KG1 (cell line): ENCODE measurements around the gene ZNF417.
"Not testable (repeated sequence)": the region's sequence is repeated elsewhere in the genome, so short reads cannot be mapped to it uniquely, and the experiment has no call there.

ENCODE experiments used
- DNase-seq: peaks from one replicate; lab custom pipeline; 2025; lab: John Stamatoyannopoulos, UW

Gene ZNF417

DNA sequence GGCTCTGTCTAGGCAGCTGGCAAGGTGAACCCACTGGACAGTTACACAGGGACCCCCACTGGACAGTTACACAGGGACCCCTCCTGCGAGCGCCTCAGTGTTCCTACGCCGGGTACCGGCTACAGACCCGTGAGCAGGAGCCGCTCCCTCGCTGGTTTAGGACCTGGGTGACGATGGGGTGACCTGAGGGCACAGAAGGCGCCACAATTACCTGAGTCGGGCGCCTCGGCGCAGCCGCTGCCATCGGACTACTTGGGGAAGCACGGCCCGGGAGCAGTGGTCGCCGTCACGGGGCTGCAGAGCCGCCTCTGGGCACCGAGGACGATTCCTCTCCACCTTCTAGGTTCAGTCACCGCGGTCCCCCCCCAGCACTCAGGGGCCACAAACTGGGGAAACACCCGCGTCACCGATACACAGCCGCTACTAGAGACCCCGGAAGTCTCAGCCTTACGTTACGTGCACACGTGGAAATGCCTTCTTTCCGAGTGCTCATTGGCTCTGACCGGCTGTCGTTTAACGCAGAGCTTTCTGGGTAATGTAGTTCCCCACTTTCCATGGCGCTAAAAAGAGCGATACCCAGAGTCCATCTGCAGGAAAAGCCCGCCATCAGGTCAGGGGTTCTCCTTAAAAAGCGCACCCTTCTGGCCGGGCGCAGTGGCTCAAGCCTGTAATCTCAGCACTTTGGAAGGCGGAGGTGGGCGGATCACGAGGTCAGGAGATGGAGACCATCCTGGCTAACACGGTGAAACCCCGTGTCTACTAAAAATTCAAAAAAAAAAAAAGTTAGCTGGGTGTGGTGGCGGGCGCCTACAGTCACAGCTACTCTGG lies at the start of gene ZNF417:
ZNF417 (minus strand) TSS at position 425 of the 828 bp plus-strand sequence; CDS start at position 244, 181 bp downstream.
- DNase-seq = peak; percentile 67

DNA sequence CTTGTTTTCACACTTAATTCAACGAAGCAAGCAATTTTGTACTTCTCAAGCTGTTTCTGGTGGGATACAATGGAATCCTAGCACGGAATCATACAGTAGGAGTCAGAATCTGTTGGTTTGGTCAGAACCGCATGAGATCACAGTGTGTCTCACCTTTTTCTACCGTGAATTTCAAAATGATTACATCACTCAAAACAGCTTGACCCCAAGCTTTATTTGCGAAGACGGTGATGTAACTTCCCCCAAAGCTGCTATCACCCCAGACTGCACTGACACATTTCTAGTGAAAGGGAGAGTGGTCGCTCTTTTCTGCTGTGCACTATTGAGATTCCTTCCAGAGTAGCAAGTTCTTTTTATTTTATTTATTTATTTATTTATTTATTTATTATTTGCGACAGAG lies 48.4 kb upstream of the ZNF417 start:
- DNase-seq = no peak

DNA sequence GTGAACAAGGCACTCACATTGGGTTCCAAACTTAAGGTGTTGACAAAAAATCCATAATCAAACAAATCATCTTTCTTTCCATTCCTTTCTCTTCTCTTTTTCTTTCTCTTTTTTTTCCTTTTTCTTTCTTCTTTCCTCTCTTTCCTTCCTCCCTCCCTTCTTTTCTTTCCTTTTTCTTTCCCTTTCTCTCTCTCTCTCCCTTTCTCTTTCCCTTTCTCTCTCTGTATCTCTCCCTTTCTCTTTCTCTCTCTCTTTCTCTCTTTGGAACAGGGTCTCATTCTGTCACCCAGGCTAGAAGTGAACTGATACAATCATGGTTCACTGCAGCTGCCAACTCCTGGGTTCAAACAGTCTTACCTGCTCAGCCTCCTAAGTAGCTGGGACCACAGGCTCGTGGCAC lies 45.4 kb upstream of the ZNF417 start:
- DNase-seq = no peak

DNA sequence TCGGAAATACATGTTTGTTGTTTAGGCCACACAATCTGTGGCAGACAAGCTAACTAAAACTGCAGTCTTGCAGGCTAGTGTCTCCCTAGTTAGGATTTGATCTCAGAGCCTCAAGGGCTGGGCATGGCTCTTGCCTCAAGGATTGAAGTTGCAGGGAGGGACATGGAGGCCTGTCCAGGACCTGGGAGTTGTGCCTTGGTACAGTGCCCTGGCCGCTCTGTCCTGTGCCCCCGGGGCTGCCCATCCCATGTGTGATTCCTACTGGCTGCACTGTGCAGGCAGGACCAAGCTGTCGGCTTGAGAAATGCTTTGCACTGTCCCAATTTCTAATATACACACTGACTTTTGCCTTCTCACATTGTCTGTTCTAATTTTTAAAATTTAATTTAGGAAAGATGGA lies 38.6 kb upstream of the ZNF417 start:
- no peak for DNase-seq

DNA sequence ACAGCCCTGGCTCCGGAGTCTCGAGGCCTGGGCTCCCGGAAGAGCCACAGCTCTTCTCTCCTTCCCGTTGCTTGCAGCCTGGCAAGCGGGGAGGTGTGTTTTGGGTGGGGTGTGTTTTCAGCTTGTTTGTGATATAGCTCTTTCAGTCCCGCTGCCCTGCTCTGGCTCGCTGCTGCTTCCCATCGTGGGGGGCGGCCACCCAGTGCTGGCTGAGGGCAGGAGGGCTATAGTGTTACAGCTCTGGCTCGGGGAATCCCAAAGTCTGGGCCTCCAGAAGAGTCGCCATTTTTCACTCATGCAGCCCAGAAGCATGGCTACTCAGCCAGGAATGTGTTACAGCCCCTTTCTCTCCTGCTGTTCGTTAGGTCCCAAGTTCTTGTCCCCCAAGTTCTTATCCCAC lies 33.3 kb upstream of the ZNF417 start:
- no peak for DNase-seq

DNA sequence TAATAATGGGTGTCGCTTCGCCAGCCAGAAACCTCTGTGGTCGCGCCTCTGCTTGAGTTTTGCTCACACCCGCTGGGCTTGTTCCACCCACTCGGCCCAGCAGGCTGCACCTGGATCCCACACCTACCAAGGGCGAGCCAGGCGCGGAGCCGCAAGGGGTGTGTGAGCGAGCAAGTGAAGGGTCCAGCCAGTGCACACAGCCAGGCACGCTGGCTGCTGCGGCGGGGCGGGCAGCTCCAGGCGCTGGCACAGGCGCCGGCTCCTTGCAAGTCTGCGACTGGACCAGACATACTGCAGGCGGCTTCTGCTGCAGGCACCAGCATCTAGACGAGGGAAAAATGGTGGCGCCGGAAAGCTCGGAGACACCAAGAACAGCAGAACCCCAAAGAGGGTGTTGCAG lies 32.9 kb upstream of the ZNF417 start:
- DNase-seq = no peak

DNA sequence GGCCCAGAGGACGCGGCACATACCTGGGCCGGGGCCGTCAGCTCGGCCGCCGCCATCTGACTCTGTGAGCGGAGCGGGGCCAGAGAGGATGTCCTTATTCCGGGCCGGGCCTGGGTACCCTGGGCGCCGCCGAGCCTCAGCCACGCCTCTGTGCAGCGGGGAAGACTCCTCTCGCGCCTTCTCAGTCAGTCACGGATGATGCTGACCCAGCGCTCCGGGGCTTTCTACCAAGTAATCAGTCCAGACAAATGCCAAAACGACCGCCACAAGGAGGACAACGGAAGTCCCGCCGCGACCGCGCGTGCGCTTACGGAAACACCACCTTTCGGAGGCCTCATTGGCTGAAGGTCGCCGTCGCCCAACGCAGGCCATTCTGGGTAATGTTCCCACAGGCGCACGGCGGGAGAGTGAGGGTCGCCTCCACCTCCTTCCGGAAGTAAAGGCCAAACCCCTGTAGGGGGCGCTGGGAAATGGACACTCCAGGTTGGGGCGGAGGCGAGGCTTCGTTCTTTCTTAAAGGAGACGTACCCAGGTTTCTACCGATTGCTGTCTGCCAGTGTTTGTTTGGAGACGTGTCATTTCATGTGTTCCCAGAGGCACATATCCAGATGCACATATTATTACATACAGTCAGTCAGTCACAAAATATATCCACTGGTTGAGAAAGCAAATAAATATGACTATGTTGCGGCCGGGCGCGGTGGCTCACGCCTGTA lies 31.2 kb upstream of the ZNF417 start, which contains the start of gene ZNF256:
ZNF256 (minus strand) TSS at position 288 of the 716 bp plus-strand sequence; CDS start at position 56, 232 bp downstream.
- DNase-seq = peak; percentile 91

DNA sequence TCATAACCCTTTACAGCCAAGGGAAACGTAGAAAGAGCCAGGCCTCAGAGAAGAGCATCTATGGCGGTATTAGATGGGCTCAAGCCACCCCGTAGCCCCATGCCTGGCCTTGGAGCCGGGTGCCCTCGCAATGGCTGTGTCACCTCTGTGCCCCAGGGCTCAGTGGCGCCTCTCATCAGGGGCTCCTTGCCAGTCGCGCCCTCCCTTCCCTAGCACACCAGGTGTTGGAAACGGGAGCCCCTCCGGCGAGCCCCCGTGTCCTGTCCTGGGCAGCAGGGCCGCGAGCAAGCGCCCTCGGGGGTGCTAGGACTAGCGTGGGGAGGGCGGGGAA lies 30.7 kb upstream of the ZNF417 start:
- DNase-seq = no peak

DNA sequence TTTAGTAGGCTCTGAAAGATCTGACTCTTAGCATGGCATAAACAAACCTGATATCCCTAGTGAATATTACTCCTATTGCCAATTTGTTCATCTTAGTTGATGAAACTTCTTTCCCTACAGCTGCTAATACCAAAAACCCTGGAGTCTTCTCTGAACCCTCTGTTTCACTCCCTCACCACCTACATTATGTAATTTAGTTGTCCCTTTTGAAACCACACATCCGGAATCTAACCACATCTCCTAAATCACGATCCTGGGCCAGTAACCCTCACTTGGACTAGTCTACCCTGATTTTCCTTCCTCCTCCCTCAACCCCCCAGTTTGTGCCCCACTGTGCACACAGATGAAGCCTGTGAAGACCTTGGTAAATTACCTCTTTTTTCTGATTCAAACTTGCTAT lies 29.9 kb upstream of the ZNF417 start:
- DNase-seq = no peak

DNA sequence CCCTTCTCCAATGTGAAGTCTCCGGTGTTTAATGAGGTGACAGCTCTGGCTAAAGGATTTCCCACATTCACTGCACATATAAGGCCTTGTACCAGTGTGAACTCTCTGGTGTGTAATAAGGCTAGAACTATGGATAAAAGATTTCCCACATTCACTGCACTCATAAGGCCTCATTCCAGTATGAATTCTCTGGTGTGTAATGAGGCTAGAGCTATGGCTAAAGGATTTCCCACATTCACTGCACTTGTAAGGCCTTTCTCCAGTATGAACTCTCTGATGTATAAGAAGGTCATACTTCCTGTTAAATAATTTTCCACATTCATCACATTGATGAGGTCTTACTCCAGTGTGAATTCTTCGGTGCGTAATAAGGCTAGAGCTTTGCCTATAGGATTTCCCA lies 25.2 kb upstream of the ZNF417 start:
- DNase-seq = no peak

DNA sequence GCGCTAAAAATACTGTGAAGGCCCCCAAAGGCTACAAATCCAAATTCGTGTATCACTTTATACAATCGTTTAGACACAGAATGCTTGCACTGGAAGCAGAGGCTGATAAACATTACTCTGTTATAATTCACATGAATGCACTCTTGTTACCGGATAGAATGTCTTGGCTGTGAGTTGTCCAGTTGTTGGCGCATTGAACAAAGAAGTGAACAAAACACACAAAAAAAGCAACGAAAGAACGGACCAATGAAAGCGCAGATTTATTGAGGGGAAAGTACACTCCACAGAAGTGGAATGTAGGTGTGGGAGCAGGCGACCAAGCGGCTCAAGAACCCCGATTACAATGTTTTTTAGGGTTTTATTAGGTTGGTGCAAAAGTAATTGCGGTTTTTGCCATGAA lies 19.3 kb upstream of the ZNF417 start:
- no peak for DNase-seq

DNA sequence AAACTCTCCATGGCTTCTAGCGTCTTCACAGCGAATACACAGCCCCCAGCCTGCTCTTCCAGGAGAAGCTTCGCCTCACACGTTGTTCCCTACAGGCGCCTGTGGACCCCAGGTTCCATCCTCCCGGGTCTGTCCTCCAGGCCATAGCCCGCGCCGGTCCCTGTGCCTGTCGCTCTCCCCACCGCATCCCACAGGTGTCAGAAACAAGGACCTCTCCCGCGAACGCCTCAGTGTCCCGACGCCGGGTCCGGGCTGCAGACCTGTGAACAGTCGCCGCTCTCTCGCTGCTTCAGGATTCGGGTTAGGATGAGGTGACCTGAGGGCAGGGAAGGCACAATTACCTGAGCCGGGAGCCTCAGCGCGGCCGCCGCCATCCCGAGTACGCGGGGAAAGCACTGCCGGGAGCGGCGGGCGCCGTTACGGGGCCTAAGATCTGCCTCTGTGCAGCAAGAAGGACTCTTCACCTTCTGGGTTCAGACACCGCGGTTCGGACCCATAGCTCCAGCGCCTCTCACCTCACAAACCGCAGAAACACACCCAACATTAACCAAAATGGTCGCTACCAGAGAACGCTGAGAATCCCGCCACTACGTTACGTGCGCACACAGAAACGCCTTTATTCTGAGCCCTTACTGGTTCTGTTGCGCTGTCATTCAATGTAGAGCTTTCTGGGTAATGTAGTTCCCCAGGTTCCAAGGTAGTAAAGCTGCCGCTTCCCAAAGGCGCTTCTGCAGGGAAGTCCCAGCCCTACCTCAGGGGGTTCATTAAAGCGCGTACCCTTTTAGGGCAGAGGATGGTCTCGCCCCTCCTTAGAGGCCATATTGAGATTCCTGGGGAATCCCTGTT lies 18.7 kb upstream of the ZNF417 start, which contains the start of gene ZNF418:
ZNF418 (minus strand) TSS at position 583 of the 846 bp plus-strand sequence. CDS start 1,580 bp downstream, outside the sequence.
- DNase-seq = peak; percentile 70

DNA sequence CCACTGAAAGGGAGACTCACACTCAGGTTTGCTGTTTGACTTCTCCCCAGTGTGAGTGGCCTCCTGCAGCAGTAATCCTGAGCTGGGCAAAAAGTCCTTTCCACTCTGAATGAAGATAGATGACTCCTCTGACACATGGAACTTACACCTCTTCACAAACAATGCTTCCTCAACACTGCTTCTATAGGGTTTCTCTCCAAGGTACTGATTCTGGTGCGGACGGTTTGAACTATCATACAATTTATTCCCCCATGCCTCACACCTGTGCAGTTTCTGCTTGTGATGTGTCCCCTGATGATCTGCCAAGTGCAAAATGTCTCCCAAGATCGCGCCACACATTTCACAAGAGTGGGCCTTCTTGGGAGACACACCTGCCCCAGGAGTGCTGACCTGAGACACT lies 11.2 kb upstream of the ZNF417 start:
- no peak for DNase-seq

DNA sequence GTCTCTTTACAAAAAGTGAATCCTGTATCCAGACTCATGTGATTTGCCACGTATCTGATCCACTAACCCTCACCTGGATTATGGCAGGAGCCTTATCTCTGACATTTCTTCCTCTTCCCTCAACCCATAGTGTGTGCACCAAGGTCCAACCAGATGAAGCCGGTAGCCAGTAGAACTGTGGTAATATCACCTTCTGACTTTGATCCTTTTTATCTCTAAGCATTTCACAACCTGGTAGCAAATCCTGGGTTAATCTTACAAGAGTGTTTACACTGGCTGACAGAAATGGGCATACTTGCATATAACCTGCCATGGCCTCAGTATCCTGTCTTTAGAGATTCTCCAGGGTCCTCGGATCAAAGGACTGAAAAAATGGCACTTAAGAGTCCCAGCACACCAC lies 1.9 kb downstream of the ZNF417 start:
- DNase-seq = no peak

DNA sequence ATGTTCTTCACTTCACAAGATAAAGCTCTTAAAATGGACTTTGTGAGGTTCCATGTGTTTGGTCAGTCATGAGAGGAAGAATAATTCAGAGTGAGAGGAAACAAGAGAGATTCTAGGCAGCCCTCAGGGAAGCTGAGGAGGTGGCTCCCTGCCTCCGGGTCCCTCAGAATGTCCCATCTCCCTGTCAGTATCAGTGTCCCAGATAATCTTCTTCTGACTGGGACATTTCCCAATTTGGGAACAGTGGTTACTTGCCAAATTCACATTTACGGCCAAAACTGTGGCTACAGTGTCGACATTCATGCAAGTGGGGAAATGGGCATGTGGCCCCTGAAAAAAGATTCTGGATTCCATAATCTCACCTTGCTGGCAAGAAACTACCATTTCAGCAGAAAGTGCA lies 9.0 kb downstream of the ZNF417 start:
- no peak for DNase-seq

DNA sequence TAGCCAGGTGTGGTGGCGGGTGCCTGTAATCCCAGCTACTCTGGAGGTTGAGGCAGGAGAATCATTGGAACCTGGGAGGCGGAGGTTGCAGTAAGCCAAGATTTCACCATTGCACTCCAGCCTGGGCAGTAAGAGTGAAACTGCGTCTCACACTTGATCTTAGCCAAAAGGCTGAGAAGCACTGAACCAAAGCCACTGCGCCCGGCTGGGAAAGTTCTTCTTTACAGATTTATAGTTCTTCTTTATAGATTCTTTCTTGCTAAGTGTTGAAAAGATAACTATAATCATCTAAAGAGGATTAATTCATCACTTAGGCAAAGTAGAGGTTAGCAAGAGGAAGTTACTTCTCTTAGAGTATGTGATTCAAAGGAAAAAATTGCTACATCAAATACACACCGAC lies 11.1 kb downstream of the ZNF417 start:
- DNase-seq = no peak

DNA sequence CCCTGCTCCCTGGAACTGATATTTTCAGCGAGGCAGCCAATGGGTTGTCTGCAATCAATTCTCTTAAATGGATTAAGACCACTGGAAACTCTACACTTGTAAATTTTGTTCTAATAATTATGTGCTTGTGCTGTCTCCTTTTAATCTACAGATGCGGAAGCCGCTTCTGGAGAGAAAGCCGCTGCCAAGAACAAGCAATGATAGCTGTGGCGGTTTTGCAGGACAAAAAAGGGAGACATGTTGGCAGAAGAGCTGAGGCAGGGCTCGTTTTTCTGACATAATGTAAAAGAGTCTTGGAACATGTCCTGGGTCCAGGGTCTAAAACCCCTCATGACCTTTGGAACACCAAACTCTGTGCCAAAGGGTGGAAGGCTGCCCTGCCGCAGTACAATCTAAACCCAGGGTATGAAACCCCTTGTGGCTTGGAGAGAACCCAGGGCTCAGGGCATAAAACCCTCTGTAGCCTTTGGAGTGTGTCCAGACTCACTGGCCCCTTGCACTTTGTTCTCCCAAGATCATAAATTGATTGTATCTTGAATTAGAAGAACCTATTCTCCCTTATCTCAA lies 12.7 kb downstream of the ZNF417 start:
- DNase-seq = no peak

DNA sequence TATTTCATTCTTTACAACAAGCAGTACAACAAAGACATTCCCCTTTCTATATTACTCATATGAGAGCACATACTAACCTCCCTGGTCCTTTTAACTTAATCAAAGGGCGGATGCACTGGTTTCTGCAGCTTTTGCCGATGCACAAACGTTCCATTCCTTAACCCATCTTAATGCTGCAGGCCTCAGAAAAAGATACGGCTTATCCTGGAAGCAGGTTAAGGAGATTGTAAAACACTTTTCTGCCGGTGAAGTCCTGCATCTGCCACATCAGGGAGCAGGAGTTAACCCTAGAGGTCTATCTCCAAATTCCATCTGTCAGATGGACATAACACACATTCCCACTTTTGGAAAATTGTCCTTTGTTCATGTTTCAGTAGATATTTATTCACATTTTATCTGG lies 16.1 kb downstream of the ZNF417 start:
- no peak for DNase-seq

DNA sequence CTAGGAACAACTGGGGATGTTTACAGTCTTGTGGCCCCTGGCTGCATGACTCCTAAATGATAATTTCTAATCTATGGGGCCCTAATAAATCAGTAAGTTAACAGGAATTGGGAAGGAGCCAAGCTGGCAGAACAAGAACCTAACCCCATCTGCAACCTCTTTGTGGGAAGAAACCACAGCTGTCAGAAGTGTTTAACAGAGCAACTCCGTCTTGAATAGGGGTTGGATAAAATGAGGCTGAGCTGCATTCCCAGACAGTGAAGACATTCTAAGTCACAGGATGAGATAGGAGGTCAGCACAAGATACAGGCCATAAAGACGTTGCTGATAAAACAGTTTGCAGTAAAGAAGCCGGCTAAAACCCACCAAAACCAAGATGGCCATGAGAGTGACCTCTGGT lies 25.7 kb downstream of the ZNF417 start:
- not testable (repeated sequence) for DNase-seq

DNA sequence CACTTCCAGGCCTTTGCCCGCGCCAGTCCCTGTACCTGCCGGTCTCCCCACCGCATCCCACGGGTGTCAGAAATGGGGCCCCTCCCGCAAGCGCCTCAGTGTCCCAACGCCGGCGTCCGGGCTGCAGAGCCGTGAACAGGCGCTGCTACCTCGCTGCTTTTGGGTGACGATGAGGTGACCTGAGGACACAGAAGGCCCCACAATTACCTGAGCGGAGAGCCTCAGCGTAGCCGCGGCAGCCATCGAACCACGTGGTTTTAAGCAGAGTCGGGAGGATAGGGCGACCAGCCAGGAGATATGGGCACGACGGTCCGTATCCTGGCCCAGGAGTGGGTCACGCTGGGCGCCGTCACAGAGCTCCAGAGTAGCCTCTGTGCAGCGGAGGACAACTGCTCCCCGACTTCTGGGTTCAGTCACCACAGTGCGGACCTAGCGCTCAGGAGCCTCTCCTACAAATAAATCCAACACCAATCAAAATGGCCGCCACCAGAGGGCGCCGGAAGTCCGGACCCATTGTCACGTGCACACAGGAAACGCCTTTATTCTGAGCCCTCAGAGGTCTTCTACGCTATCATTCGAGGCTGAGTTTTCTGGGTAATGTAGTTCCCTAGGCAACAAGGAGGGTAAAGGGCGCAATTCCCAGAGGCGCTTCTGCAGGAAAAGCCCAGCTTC lies 27.7 kb downstream of the ZNF417 start, which contains the start of gene ZNF814:
ZNF814 (minus strand) TSS at position 478 of the 672 bp plus-strand sequence; CDS start at position 243, 235 bp downstream.
- DNase-seq = peak; percentile 89

DNA sequence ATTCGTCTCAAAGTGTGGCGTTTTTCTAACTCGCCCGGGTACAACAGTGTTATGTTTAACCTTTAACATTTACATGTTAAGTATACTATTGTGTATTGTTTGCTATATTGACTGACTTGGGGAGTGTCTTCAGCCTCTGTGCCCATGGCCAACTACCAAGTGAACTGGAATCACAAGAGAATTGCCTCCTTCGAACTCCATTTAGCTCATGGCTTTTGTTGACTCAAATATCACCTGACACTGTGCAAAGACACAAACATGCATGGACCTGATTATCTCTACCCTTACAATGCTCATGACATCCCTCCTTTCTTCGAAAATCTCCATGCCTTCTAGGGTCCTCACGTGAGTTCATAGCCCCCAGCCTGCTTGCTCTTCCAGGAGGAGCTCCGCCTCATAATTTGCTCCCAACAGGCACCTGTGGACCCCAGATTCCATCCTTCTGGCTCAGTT lies 28.3 kb downstream of the ZNF417 start:
- no peak for DNase-seq
